ENCODE data around the gene KCNK13.

DNA sequence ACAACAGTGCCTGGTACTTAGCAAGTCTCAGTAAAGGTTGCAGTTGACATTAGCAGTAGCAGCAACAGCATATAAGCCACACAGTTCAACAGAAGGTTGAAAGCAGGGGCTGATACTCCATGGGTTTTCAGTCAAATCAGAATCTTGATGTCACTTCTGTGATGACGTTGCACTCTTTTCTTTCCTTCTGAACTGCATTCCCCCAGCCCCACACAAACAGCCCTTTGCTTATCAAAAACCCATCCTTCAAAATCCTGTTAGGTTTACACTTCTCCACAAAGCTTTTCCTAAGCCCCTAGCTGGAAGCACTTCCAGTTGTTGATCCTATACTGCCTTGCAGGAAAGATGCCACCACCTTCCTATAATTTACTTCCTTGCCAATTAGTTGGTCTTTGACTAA is 34.0 kb upstream of the KCNK13 start:
- TF ChIP-seq, protein P1, sequence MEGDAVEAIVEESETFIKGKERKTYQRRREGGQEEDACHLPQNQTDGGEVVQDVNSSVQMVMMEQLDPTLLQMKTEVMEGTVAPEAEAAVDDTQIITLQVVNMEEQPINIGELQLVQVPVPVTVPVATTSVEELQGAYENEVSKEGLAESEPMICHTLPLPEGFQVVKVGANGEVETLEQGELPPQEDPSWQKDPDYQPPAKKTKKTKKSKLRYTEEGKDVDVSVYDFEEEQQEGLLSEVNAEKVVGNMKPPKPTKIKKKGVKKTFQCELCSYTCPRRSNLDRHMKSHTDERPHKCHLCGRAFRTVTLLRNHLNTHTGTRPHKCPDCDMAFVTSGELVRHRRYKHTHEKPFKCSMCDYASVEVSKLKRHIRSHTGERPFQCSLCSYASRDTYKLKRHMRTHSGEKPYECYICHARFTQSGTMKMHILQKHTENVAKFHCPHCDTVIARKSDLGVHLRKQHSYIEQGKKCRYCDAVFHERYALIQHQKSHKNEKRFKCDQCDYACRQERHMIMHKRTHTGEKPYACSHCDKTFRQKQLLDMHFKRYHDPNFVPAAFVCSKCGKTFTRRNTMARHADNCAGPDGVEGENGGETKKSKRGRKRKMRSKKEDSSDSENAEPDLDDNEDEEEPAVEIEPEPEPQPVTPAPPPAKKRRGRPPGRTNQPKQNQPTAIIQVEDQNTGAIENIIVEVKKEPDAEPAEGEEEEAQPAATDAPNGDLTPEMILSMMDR (conservative IDR thresholded peaks at IDR 0.05; ENCODE audit: low read depth in 2 of 2): no peak
- TF ChIP-seq STAT1 (IDR thresholded peaks at IDR 0.05; ENCODE audit: unreplicated experiment) (no peak), EZH2 (IDR thresholded peaks at IDR 0.05; ENCODE audit: low read depth, unreplicated experiment) (no peak), REST (IDR thresholded peaks at IDR 0.05; ENCODE audit: unreplicated experiment) (no peak), NANOG (IDR thresholded peaks at IDR 0.05; ENCODE audit: borderline replicate concordance) (no peak), EZH2phosphoT487 (IDR thresholded peaks at IDR 0.05; ENCODE audit: unreplicated experiment) (no peak)

Measured in GM23338 (cell line).